Calu3 (cell line): ENCODE results near the gene SLC27A5. TPM values are rescaled to one million over a fixed set of nuclear protein-coding genes. Genes with fewer than 3 reads are reported as not detected.
A peak's percentile ranks its signal among the peaks of the same experiment; 100 is the strongest.

Experiments
- BruUV-seq: library from RNA; stranded (reverse); fragments of 400-500 nt; replicated peaks from 2 replicates; lab custom pipeline; 2021; lab: Mats Ljungman, UMichigan
- CTCF ChIA-PET: fragments of 300-600 bp; sonication (Branson Sonifier 250); formaldehyde crosslinking; loops from one replicate; lab custom pipeline; 2022; ENCODE audit warnings: antibody characterized with exemption; lab: Charles Lee
- DNase-seq: peaks from one replicate; pipeline ENCODE4 v3.0.0; 2022
- H3K27ac Mint-ChIP-seq: one replicate; pipeline ENCODE4 v1.8.0; 2022; ENCODE audit warnings: mixed read lengths; ENCODE audit not compliant: unreplicated experiment
- H3K27me3 Mint-ChIP-seq: one replicate; pipeline ENCODE4 v1.8.0; 2022; ENCODE audit warnings: mixed read lengths; ENCODE audit not compliant: unreplicated experiment
- H3K36me3 Mint-ChIP-seq: one replicate; pipeline ENCODE4 v1.8.0; 2022; ENCODE audit warnings: mild to moderate bottlenecking, moderate library complexity, mixed read lengths; ENCODE audit not compliant: insufficient read depth, unreplicated experiment
- H3K4me1 Mint-ChIP-seq: one replicate; pipeline ENCODE4 v1.8.0; 2022; ENCODE audit warnings: mild to moderate bottlenecking, low read depth, mixed read lengths; ENCODE audit not compliant: unreplicated experiment
- H3K4me3 Mint-ChIP-seq: one replicate; pipeline ENCODE4 v1.8.0; 2022; ENCODE audit warnings: mild to moderate bottlenecking, low read depth, moderate library complexity, mixed read lengths; ENCODE audit not compliant: unreplicated experiment
- H3K9me3 Mint-ChIP-seq: one replicate; pipeline ENCODE4 v1.8.0; 2022; ENCODE audit warnings: low read depth, mixed read lengths; ENCODE audit not compliant: unreplicated experiment
- intact Hi-C: fragments of 100-400 bp; cut with micrococcal nuclease; formaldehyde crosslinking; loops from one replicate; pipeline ENCODE4 v1.10.0; 2022; ENCODE audit not compliant: unreplicated experiment
- total RNA-seq: library from RNA; stranded (reverse); gene quantifications from 2 replicates; pipeline ENCODE4 v1.2.3, GENCODE V29; 2022
- TF ChIP-seq, protein P1 (sequence below): fragments of 200-600 bp; IDR thresholded peaks from one replicate; pipeline ENCODE4 v1.8.0; 2022; ENCODE audit warnings: antibody characterized with exemption; ENCODE audit not compliant: unreplicated experiment

Gene SLC27A5
- total RNA-seq, 1 experiment from 2014 or later = 3.7 TPM

DNA sequence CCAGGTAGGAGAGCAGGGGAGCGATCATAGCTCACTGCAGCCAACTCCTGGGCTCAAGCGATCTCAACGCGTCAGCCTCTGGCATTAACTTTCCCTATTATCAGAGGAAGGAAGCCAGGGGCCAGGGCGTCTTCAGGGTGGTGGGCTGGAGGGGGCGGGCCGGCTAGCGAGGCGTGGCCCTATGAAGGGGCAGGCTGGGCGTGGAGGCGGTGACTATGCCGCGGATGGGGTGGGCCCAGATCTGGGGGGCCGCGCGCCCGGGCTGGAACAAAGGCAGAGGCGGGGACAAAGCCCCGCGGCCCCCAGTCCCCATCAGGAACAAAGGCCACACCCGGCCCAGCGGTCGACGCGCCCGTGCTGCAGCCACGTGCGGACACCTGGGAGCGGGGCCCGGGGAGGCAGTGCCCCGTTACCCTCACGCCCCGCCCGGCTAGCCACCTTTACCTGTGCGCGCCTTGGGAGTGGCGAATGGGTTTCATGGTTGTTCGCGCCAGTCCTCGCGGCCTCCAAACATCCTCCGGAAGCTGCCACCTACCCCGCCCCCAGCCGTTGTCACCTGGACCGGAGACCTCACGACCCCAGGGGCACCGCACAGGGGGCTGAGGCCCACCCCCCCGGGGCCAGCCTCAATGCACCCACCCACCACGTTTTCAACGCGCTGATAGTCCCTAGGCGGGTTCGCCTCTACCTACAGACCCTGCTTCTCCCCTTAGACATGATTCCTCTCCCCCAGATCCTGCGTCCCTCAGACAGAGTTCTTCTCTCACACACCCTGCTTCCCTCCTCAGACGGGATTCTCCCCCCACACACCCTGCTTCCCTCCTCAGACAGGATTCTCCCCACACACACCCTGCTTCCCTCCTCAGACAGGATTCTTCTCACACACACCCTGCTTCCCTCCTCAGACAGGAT lies 26.7 kb upstream of the SLC27A5 start:
- Mint-ChIP-seq H3K4me1 (peaks cover 11% of the 10 kb centered on the region), H3K27ac (peak overlapping the region; percentile 41), H3K27me3 (peaks cover 68% of the 10 kb centered on the region), H3K36me3 (peaks cover 14% of the 10 kb centered on the region), H3K4me3 (peak overlapping the region; percentile 62), H3K9me3 (no peaks in the 10 kb centered on the region)
- CTCF ChIA-PET = no interaction called here
- TF ChIP-seq, protein P1, sequence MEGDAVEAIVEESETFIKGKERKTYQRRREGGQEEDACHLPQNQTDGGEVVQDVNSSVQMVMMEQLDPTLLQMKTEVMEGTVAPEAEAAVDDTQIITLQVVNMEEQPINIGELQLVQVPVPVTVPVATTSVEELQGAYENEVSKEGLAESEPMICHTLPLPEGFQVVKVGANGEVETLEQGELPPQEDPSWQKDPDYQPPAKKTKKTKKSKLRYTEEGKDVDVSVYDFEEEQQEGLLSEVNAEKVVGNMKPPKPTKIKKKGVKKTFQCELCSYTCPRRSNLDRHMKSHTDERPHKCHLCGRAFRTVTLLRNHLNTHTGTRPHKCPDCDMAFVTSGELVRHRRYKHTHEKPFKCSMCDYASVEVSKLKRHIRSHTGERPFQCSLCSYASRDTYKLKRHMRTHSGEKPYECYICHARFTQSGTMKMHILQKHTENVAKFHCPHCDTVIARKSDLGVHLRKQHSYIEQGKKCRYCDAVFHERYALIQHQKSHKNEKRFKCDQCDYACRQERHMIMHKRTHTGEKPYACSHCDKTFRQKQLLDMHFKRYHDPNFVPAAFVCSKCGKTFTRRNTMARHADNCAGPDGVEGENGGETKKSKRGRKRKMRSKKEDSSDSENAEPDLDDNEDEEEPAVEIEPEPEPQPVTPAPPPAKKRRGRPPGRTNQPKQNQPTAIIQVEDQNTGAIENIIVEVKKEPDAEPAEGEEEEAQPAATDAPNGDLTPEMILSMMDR = no peak
- intact Hi-C loops = no loop called here
- no TSS peak for BruUV-seq
- DNase-seq = peak; percentile 64

GRCh38 chr19:58536852-58537798 lies 25.3 kb upstream of the SLC27A5 start:
- Mint-ChIP-seq H3K27me3 (peaks cover 68% of the 10 kb centered on the region), H3K9me3 (no peaks in the 10 kb centered on the region), H3K27ac (no peak overlapping the region), H3K4me3 (no peak overlapping the region), H3K36me3 (peaks cover 5% of the 10 kb centered on the region), H3K4me1 (peaks cover 11% of the 10 kb centered on the region)
- CTCF ChIA-PET = no interaction called here
- TF ChIP-seq, protein P1 = no peak
- no TSS peak for BruUV-seq
- no peak for DNase-seq
- intact Hi-C loops = no loop called here

DNA sequence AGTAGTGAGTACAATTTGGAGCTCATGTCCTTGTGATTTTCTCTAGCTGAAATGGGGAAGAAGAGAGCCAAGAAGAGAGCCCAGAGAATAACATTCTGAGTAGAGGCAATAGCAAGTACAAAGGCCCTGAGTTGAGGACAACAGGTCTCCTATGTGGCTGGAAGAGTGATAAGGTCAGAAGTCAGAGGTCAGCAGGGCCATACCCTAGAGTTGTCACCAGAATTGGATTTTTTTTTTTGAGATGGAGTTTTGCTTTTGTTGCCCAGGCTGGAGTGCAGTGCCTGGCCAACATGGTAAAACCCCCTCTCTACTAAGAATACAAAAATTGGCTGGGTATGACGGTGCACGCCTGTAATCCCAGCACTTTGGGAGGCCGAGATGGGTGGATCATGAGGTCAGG lies 24.1 kb upstream of the SLC27A5 start:
- Mint-ChIP-seq H3K36me3 (peaks cover 5% of the 10 kb centered on the region), H3K27ac (no peak overlapping the region), H3K9me3 (no peaks in the 10 kb centered on the region), H3K27me3 (peaks cover 69% of the 10 kb centered on the region), H3K4me3 (no peak overlapping the region), H3K4me1 (peaks cover 11% of the 10 kb centered on the region)
- CTCF ChIA-PET = no interaction called here
- intact Hi-C loops = no loop called here
- TF ChIP-seq, protein P1 = no peak
- no peak for DNase-seq
- BruUV-seq = no TSS peak

- TF ChIP-seq, protein P1 = no peak
- Mint-ChIP-seq H3K27ac (no peak overlapping the region), H3K4me3 (no peak overlapping the region), H3K36me3 (no peaks in the 10 kb centered on the region), H3K4me1 (no peaks in the 10 kb centered on the region), H3K9me3 (no peaks in the 10 kb centered on the region), H3K27me3 (peaks cover 47% of the 10 kb centered on the region)
- intact Hi-C loops = no loop called here
- CTCF ChIA-PET = interaction anchor here (1.2 kb wide), 1 partner anchor 12 kb away, joined by 3 read pairs; the partner anchor contains the start of gene TRIM28
- BruUV-seq = no TSS peak
- no peak for DNase-seq
Measured at GRCh38 chr19:58531034-58531840, 19.4 kb upstream of the SLC27A5 start.
